Nephron (organoid): ENCODE data around the gene MGAT3.

ENCODE experiments used
- H3K27ac Mint-ChIP-seq, 3 experiments: 2 replicates each; pipeline ENCODE4 v1.8.0; 2020; ENCODE audit warnings: mixed read lengths in 3 of 3, mild to moderate bottlenecking in 2 of 3, moderate library complexity in 1 of 3
- H3K27me3 Mint-ChIP-seq: 2 replicates; pipeline ENCODE4 v1.8.0; 2021; ENCODE audit warnings: low read depth, mild to moderate bottlenecking, moderate library complexity, mixed read lengths
- H3K36me3 Mint-ChIP-seq: 2 replicates; pipeline ENCODE4 v1.8.0; 2020; ENCODE audit warnings: low read depth, mixed read lengths
- H3K4me1 Mint-ChIP-seq: 2 replicates; pipeline ENCODE4 v1.8.0; 2020; ENCODE audit warnings: mixed read lengths
- H3K4me3 Mint-ChIP-seq, 3 experiments: 2 replicates each; pipeline ENCODE4 v1.8.0; 2020; ENCODE audit warnings: mild to moderate bottlenecking in 3 of 3, mixed read lengths in 3 of 3, moderate library complexity in 2 of 3
- H3K9me3 Mint-ChIP-seq: 2 replicates; pipeline ENCODE4 v1.8.0; 2020; ENCODE audit warnings: mixed read lengths
- TF ChIP-seq, protein P1 (sequence below), 3 experiments: fragments of 200-600 bp; sonication (generic); IDR thresholded peaks; one replicate each; pipeline ENCODE4 v1.5.0; 2021; ENCODE audit warnings: antibody characterized with exemption in 3 of 3; ENCODE audit not compliant: unreplicated experiment in 3 of 3

MGAT3 gene

DNA sequence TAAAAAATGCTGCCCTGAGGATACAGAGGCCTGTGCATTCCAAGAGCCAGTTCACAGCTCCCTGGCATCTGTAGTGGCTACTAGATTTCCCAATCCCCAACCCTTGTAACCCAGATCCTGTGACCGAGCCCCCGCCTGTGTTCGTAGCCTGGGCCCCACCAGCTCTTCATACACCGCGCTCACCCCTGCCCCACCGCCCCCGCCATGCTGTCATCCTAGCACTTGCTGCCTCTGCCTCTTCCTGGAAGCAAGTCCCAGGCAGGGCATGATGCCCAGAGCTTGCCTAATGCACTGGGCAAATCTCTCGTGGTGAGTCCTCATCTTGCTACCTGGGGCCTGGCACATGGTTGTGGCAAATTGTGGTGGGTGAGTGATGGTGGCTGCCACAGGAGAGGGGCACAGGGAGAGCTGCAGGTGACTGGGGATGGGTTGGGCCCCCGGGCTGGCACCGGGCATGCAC is 7.1 kb downstream of the MGAT3 start:
- no peak overlapping the region for H3K4me3 Mint-ChIP-seq
- H3K27ac Mint-ChIP-seq, result peak overlapping the region in 2 of 3 experiments; percentile 27 to 63
- TF ChIP-seq, protein P1, sequence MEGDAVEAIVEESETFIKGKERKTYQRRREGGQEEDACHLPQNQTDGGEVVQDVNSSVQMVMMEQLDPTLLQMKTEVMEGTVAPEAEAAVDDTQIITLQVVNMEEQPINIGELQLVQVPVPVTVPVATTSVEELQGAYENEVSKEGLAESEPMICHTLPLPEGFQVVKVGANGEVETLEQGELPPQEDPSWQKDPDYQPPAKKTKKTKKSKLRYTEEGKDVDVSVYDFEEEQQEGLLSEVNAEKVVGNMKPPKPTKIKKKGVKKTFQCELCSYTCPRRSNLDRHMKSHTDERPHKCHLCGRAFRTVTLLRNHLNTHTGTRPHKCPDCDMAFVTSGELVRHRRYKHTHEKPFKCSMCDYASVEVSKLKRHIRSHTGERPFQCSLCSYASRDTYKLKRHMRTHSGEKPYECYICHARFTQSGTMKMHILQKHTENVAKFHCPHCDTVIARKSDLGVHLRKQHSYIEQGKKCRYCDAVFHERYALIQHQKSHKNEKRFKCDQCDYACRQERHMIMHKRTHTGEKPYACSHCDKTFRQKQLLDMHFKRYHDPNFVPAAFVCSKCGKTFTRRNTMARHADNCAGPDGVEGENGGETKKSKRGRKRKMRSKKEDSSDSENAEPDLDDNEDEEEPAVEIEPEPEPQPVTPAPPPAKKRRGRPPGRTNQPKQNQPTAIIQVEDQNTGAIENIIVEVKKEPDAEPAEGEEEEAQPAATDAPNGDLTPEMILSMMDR (IDR thresholded peaks at IDR 0.05; ENCODE audit: unreplicated experiment in 3 of 3), result no peak
- peaks cover 3% of the 10 kb centered on the region for H3K27me3 Mint-ChIP-seq
- H3K4me1 Mint-ChIP-seq, result peaks cover 24% of the 10 kb centered on the region
- no peaks in the 10 kb centered on the region for H3K9me3 Mint-ChIP-seq
- H3K36me3 Mint-ChIP-seq, result no peaks in the 10 kb centered on the region

DNA sequence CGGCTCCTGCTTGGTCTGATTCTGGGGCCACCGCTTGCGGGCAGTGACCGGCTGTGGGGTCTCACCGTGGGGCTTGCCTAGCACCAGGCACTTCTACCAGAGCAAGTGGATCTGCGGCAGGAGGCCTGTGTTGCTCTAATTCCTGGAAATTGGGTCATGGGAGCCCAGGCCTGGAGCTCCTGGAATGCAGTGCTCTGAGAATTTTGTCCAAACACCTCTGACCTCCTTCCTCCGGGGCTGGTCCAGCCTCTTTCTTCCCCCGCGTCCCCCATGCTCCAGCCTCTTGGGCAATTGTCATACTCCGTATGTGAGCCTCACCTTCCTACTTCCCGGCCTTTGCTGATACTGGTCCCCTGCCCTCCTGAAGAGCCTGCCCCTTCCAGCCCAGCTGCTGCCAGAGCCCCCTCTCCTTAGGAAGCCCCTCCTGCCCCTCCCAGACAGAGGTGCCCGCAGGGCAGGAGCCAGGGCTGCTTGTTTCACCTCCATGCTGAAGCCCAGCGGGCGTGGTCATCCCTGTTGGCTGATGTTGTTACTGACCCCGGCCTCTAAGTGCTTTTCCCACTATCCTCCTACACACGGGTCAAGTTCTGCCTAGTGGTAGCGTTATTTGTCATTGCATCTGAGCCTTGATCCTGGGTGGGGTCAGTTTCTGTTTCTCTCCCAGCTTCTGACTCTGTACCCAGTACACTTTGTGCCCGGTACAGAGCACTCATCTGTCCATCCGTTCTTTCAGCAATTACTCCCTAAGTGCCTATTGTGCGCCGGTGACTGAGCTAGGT is 9.6 kb downstream of the MGAT3 start:
- peaks cover 30% of the 10 kb centered on the region for H3K4me1 Mint-ChIP-seq
- peaks cover 3% of the 10 kb centered on the region for H3K27me3 Mint-ChIP-seq
- TF ChIP-seq, protein P1 (IDR thresholded peaks at IDR 0.05; ENCODE audit: unreplicated experiment in 3 of 3), result no peak
- H3K36me3 Mint-ChIP-seq, result no peaks in the 10 kb centered on the region
- no peaks in the 10 kb centered on the region for H3K9me3 Mint-ChIP-seq
- peak overlapping the region in 2 of 3 experiments; percentile 67 to 73 for H3K27ac Mint-ChIP-seq
- no peak overlapping the region for H3K4me3 Mint-ChIP-seq

DNA sequence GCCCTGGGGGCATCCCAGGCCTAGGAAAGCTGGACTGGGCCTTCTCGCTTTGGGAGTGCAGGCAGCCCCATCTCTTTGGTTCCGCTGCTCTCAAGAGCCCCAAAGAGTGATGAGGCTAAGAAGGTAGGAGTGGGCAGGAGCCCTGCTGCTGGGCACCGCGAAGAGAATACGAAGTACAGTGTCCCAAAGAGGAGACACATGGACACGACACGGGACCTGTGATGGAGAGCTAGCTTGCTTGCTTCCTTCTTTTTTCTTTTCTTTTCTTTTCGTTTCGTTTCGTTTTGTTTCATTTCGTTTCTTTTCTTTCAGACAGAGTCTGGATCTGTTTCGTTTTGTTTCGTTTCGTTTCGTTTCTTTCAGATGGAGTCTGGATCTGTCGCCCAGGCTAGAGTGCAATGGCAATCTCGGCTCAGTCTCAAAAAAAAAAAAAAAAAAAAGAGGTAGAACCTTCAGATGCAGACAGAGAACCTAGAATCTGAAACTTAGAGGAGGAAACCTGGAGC is 10.6 kb downstream of the MGAT3 start:
- TF ChIP-seq, protein P1 (IDR thresholded peaks at IDR 0.05; ENCODE audit: unreplicated experiment in 3 of 3), result no peak
- Mint-ChIP-seq H3K27me3 (peaks cover 3% of the 10 kb centered on the region), H3K27ac (peak overlapping the region in 2 of 3 experiments; percentile 33 to 73), H3K4me3 (no peak overlapping the region), H3K36me3 (no peaks in the 10 kb centered on the region), H3K9me3 (no peaks in the 10 kb centered on the region), H3K4me1 (peaks cover 35% of the 10 kb centered on the region)

DNA sequence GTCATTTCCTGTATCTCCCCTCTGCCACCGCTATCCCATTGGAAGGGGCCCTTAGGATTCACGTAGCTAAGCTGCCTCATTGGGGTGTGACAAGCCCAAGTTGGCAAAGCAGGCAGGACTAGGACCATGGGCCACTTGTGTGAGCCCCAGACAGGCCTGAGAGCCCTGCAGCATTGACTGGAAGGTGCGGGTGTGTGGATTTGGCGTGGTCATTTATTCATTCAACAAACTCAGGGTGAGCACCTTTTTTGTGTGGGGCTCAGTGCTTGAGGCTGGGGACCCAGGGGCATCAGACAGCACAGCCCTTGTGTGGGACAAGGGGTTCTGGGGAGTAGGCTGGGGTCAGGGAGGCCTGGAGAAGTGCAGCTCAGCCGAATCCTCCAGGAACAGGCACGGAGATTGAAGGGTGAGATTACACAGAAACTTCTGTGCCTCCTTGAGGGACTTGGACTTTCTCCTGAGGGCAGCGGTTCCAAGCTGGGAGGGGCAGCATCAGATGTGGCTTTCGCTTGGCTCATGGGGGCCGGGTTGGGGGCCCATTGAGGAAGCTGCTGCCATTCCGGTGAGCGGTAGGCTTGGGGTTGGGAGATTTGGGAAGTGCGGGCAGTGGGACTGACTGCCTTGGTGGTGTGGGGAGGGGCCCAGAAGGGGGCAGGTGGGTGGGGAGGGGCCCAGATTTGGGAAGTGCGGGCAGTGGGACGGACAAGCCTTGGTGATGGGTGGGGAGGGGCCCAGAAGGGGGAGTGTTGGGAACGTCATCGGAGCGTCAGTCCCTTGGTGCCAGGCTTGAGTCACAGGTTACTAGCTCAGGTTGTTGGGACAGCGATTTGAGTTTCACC is 11.9 kb downstream of the MGAT3 start:
- H3K4me1 Mint-ChIP-seq, result peaks cover 45% of the 10 kb centered on the region
- TF ChIP-seq, protein P1 (IDR thresholded peaks at IDR 0.05; ENCODE audit: unreplicated experiment in 3 of 3), result no peak

DNA sequence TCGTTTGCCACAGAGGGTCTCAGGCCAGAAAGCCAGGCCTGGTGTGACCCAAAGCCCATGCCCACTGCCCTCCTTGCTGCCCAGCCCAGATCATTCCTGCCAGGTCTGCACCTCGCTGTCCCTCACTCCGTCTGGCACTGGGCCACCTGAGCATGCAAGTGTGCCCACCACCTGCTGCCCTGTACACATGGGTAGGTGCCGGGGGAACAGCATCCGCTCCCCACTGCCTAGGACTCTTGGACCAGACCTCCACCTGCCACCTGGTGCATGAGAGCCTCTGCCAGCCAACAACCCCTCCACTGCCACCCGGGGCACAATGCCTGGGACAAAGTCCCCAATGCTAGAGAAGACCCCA is 12.5 kb downstream of the MGAT3 start:
- peak overlapping the region; percentile 73 to 98 (median 88) for H3K27ac Mint-ChIP-seq
- TF ChIP-seq, protein P1 (IDR thresholded peaks at IDR 0.05; ENCODE audit: unreplicated experiment in 3 of 3), result no peak
- no peaks in the 10 kb centered on the region for H3K9me3 Mint-ChIP-seq
- peaks cover 49% of the 10 kb centered on the region for H3K4me1 Mint-ChIP-seq
- H3K4me3 Mint-ChIP-seq, result no peak overlapping the region
- peaks cover 3% of the 10 kb centered on the region for H3K27me3 Mint-ChIP-seq
- no peaks in the 10 kb centered on the region for H3K36me3 Mint-ChIP-seq

More for the DNA sequence above, 11.9 kb downstream of the MGAT3 start:
- Mint-ChIP-seq H3K36me3 (no peaks in the 10 kb centered on the region), H3K9me3 (no peaks in the 10 kb centered on the region), H3K27ac (peak overlapping the region; percentile 73 to 98 (median 88)), H3K27me3 (peaks cover 3% of the 10 kb centered on the region), H3K4me3 (peak overlapping the region in 2 of 3 experiments; percentile 32 to 58)
